HG02870 (cell line): ENCODE results near the gene UTF1.

Experiments used
- ATAC-seq: cut with Tn5 transposase; IDR thresholded peaks from one replicate; pipeline ENCODE4 v1.9.1; 2021; ENCODE audit warnings: mild to moderate bottlenecking, moderate library complexity; ENCODE audit not compliant: unreplicated experiment

UTF1 gene

GRCh38 chr10:133276435-133277201, 46.6 kb downstream of the UTF1 start, which contains the start of gene ADAM8:
TSS of gene ADAM8 (minus strand) at chr10:133276868. CDS start at chr10:133276817, 51 bp downstream.
- ATAC-seq: peak; percentile 46

- no peak for ATAC-seq
Measured at GRCh38 chr10:133277277-133277992, 47.4 kb downstream of the UTF1 start.

- no peak for ATAC-seq
Measured at GRCh38 chr10:133277993-133278576, 48.1 kb downstream of the UTF1 start.

GRCh38 chr10:133278577-133279265, 48.7 kb downstream of the UTF1 start:
- peak; percentile 30 for ATAC-seq

GRCh38 chr10:133279326-133280226, 49.6 kb downstream of the UTF1 start:
- no peak for ATAC-seq

- ATAC-seq: no peak
Measured at GRCh38 chr10:133280391-133281059, 50.5 kb downstream of the UTF1 start.

GRCh38 chr10:133281084-133281483, 51.1 kb downstream of the UTF1 start:
- ATAC-seq: no peak
